ENCODE results near the gene MCEE.
"Not testable (repeated sequence)": the region's sequence is repeated elsewhere in the genome, so short reads cannot be mapped to it uniquely, and the experiment has no call there.

The MCEE gene

DNA sequence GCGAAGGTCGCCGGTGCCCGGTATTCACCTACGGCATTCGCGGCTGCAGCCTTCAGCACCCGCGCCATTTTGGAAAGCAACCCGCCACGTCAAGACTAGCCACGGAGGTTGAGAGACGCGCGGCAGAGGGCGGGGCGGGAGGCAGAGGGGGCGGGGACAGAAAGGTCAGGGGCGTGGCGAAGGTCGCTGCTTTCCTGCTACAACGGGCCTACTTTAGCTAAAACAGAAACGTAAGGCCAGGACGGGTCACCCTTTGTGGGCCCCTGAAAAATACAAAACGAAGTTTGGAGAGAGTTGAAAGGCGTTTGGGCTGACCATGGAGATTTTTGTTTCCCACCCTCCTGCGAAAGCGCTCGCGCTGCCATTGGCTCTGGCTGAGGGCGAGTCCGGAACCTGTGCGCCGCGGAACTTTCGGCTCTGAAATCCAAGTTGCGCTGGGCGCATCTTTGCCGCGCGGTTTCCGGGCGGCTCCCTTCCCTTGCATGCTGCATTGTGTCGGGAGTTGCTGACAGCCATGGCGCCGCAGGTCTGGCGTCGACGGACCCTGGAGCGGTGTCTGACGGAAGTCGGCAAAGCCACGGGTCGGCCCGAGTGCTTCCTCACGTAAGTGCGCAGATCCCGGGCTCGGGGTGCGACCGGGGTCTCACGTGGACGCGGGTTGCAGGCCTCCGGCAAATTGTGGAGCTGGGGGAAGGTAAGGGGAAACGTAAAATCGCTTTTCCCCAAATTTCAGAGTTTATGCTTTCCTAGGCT, at the start of gene MCEE, which contains the start of gene MPHOSPH10:
Gene MCEE, minus strand, starts transcription at position 78 of the 753 bp plus-strand sequence. Its CDS starts 10 bp downstream, at position 68.
Gene MPHOSPH10, plus strand, starts transcription at position 483 of the 753 bp plus-strand sequence. Its CDS starts 32 bp downstream, at position 515.
- DNase-seq: peak; percentile 78

- DNase-seq: not testable (repeated sequence)
These were observed 48.8 kb upstream of the MCEE start for GRCh38 chr2:71178836-71179235.

DNA sequence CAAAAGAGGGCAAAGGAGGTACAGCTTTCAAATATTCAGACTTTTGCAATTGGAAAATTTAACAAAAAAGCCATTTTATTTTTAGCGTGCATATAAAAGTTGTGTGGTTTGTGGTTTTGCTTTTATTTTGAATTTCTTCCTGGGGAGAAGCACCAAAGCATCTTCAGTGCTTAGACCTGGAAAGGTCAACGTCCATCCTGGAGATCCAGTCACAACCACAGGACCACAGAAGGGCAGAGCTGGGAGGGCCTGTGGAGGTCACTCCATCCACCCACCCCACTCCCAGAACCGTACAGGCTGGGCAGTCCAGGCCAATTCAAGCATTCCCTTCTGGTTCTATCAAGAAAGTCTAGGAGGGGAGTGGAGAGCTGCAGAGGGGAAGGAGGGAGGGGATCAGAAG, 44.2 kb upstream of the MCEE start:
- no peak for DNase-seq

DNA sequence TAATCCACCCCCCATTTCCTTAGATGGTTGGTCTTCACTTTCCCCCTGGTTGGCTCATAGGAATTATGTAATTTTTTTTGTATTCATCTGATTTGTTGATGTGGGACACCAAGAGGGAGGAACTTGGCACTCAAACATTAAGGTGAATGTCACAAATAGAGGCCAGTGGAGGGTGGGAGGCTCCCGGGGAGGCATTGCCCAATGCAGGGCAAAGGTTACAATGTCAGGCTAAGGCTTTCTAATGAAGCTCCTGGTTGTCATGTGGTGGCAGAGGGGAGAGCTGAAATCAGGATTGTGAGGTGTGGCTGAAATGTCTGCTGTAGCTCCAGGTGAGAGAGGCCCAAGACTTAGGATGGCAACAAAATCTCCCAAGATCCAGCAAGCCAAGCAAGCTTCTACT, 43.1 kb upstream of the MCEE start:
- DNase-seq: no peak

- no peak for DNase-seq
These were observed 36.8 kb upstream of the MCEE start for GRCh38 chr2:71166812-71167211.

GRCh38 chr2:71157124-71157793, 27.2 kb upstream of the MCEE start:
- DNase-seq: no peak

- DNase-seq: peak; percentile 85
These were observed 26.5 kb upstream of the MCEE start for GRCh38 chr2:71156573-71156972.

GRCh38 chr2:71155846-71156245, 25.8 kb upstream of the MCEE start:
- DNase-seq: no peak

- no peak for DNase-seq
These were observed 24.8 kb upstream of the MCEE start for GRCh38 chr2:71154798-71155197.

DNA sequence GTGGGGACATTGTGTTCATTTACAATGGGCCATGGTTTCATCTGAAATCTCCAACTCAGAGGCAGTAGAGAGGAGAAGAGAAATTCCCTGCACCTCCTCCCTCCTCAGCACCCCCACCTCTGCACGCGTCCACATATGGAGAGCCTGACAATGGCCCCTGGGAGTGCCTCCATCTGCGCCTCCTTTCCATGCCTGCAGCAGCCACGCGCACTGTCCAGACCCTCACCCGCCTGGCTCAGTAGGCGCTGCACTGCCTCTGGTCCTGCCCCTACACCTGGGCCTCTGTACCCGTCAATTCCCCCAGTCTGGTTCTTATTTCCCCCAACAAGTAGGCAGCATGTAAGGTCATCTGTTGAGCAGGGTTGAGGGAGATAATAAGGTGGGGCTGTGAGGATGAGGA, 24.2 kb upstream of the MCEE start:
- DNase-seq: no peak

GRCh38 chr2:71153585-71154224, 23.7 kb upstream of the MCEE start:
- peak; percentile 27 for DNase-seq

DNA sequence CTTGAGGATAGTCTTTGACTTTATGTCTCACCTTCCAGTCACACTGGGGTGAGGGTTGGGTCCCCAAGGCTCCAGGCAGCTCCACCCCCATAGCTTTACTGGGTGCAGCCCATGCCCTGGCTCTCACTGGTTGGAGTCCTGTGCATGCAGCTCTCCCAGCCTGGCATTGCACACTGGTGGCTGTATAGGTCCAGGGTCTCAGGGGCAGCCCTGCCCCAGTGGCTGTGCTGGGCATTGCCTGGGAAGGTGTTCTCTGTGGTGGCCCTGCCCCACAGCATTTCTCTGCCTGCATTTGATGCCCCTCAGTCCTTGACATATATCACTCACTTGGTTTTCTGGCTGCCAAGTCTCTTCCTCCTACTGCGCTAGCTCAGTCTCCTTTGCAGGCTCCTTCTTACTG, 21.6 kb upstream of the MCEE start:
- no peak for DNase-seq

DNA sequence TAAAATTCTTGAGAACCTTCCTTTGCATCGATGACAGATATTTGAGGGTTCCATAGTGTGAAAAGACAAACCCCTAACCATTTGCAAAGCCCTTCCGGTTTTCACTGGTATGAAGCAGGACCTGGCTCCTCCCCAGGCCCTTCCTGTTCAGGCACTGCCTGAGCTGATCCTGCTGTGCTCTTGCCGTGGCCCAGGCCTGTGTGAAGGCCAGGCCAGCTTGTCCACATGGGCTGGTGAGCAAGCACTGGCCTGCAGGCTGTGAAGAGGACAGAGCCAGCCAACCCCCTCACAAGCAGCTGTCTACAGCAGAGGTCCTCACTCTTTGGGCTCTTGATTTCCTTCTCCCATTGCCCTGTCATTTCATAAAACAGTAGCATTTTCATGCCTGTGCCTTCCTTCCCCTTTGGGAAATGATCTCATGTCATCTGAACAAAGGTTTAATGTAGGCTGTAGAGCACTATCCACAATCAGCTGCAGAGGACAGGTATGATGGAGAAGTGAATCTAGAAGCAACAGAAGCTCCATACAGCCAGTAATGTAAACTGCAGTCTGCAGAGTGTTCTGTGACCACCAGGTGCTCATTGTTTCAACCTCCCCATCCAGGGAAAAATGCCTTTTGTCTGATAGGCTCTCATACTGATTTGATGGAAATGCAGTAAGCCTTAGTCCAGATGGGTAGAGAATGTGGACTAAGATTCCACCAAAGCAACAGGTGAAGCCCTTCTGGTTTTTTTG, 20.2 kb upstream of the MCEE start:
- no peak for DNase-seq

DNA sequence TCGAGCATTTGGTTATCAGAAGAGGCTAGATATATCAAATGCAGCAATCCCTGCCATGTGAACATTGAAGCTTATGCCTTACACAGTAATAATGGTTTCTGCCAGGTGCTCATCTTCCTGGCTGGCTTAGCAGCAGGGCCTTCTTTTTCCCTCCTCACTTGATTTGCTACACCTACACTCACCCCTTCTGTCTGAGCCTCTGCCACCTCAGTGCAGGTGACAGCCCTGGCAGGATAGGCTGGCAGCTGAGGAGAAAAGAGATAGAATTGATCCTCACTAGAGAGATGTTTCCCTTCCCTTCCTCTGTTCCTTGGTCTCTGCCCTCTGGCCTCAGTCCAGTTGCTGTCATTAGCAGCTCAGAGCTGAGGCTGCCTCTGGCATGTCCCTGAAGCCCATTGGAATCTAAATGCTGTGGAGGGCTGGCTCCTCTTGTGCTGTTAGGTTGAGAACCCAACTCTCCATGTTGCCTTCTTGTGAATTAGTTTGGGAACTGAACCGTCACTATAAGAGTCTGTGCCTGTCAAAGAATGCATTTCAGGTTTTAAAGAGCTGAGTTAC, 18.6 kb upstream of the MCEE start:
- no peak for DNase-seq

- DNase-seq: no peak
These were observed 13.8 kb upstream of the MCEE start for GRCh38 chr2:71143782-71144181.

- DNase-seq: no peak
These were observed 6.1 kb upstream of the MCEE start for GRCh38 chr2:71136174-71136573.

DNA sequence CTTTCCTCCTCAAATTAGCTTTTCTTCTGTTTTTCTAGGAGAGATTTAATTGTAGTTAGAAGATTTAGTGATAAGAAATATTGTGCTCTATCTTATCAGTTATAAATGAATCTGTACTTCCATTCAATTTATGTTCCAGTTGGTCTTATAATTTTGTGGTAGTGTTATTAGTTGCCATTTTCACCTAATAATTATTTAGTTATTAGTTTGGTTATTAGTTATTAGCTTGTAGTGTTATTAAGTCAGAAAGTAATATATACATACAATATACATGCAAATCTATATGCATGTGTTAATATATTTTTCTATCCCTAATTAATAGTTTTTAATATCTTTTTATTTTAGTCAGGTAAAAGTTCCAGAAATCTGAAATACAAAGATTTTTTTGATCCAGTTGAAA, 3.6 kb upstream of the MCEE start:
- no peak for DNase-seq

DNA sequence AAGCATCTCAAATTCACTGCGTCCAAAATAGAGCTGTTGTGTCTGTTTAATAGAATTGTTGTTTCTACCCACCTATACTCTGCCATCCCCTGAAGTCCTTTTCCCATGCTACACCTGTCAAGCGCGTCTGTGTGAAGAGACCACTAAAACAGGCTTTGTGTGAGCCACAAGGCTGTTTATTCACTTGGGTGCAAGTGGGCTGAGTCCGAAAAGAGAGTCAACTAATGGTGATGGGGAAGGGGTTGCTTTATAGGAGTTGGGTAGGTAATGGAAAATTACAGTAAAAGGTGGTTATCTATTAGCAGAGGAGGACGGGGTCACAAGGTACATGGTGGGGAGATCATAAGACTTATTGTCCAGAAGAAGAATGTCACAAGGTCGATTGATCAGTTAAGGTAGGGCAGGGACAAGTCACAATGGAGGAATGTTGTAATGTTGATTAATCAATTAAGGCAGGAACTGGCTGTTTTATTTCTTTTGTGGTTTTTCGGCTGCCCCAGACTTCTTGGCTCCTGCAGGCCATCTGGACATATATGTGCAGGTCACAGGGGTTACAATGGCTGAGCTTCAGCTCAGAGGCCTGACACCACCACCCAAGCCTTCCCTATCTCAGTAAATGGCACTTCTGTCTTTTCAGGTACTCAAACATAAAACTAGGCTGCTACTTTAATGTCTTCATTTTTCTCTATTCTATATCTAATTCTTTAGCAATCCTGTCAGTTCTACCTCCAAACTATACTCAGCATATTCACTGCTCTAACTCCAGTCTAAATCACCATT, 1.5 kb upstream of the MCEE start:
- DNase-seq: not testable (repeated sequence)

DNA sequence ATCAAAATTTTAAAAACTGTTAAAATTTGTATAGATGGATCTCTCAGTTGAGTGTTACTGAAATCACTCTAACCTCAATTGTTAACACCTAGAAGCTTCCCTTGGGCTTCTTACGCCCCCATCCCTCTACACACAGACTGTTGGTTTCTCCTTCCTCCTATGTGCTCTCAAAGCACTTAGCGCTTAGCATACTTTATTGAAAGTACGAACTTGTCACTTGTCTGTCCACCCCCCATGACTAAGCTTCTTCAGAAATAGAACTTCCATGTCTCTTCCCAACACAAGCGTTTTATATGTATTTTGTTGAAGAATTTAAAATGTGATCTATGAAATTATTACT, 846 bp upstream of the MCEE start:
- no peak for DNase-seq

DNA sequence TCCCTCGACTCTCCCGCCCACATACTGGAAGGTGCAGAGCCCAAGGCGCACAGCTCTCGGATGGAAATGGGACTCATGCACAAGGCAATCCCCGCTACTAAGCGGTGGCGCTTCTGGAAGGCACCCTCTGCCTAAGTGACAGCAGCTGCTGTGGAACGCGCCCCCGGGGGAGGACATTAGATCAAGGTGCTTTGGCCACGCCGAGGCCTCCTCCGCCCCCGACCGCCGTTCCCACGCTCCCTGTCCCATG, 202 bp downstream of the MCEE start:
- DNase-seq: no peak

- DNase-seq: peak; percentile 60
These were observed 721 bp downstream of the MCEE start for GRCh38 chr2:71129114-71129901.

DNA sequence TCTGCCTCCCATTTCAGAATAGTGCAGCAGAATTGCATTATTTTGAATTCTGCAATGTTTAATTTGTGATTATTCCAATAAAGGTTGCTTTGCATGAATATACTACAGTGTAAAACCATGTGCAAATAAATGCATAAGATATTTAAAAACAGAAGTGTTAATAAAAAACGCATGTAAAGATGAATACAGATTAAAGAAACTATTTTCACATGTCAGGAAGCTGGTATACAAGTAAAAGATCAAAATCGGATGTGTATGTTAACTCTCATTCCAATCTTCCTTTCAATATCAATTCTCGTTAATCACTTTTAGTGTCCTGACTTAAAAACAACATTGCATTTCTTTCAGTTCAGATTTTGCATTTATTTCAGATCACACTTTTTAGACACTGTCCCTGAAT, 3.1 kb downstream of the MCEE start:
- no peak for DNase-seq
